Stimulated activated CD8-positive, alpha-beta memory T cell treated with anti-CD3 and anti-CD28 coated beads, Interleukin-4, amount 100 ng/mL, for 4 hours (primary cell): ENCODE measurements around the gene CD109.
"Not testable (repeated sequence)": the region's sequence is repeated elsewhere in the genome, so short reads cannot be mapped to it uniquely, and the experiment has no call there.

Source experiments
- DNase-seq, 2 donors: peaks; one replicate each; pipeline ENCODE4 v3.0.0-alpha.2; 2020; ENCODE audit warnings: low read depth in 2 of 2, low spot score in 1 of 2

CD109 gene

GRCh38 chr6:73784726-73785505, 88.9 kb downstream of the CD109 start:
- DNase-seq = no peak

GRCh38 chr6:73790574-73790973, 94.6 kb downstream of the CD109 start:
- no peak for DNase-seq

- DNase-seq = no peak
These were observed 95.3 kb downstream of the CD109 start for GRCh38 chr6:73791336-73791735.

- DNase-seq = no peak
These were observed 96.7 kb downstream of the CD109 start for GRCh38 chr6:73792738-73793137.

DNA sequence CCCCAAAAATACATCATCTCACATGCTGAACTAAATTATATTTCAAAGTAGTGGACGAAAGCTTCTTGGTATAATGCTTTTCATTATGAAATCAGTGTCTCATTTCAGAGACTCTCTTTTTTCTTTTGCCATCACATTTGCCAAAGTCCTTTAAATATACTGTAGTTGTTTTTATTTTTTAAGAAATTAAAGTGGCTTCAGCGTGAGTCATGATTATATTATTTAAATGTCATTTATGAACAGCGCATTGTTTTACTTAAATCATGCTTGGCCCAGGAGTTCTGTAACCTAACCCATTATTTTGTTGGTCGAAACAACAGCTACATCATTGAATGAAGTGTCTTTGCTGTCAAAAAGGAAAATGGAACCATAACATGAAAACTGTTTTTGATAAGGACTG, 100.9 kb downstream of the CD109 start:
- DNase-seq = no peak

GRCh38 chr6:73797861-73798260, 101.9 kb downstream of the CD109 start:
- no peak for DNase-seq

DNA sequence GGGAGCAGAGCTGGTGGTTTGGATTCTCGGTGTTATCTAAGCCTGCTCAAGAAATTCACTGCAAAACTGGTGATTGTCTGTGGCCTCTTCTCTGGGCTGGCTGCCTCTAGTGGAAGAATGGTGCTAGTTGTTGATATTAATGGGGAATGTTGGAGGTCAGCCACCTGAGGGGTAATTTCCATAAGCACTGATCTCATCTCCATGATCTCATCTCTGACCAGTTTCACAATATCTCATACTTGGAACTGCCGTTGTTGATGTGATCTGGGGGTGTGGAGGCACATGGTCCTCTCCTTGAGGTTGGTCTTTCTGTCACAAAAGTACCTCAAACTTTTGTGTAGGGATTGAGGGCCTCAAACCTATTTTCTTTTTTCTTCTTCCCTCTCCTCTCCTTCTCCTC, 102.6 kb downstream of the CD109 start:
- DNase-seq = no peak

DNA sequence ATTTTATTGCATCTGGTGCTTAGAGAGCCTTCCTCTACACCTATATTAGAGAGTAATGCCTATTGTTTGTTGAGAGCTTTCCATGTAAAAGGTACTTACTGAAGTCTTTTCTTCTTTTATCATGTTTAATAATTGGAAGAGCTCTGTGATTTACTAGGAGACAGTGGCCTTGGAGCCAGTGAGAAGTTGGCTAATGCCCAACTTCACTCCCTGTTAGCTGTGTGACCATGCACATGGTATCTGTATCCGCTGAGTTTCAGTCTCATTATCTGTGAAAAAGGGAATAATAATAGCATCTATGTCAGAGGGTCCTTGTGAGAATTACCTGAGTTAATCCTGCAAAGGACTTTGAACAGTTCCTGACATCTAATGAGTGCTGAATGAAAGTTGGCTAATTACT, 105.0 kb downstream of the CD109 start:
- DNase-seq = no peak

- DNase-seq = no peak
These were observed 105.8 kb downstream of the CD109 start for GRCh38 chr6:73801652-73802268.

DNA sequence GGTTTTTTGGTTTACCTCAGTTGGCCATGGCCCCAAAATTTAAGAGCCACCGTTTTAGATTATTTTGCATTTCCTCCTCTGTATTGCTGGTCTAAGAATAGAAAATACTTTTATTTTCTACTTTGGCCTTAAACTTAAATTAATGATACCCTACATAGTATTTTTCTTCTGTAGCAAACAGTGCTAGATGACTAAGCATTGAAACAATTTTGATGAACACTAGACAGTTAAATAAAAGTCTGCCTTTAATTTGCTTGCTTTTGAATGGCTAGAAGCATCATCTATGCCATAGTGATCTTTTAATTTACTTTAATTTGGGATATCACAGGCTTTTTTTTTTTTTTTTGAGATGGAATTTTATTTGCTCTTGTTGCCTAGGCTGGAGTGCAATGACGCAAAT, 106.4 kb downstream of the CD109 start:
- DNase-seq = no peak

- no peak for DNase-seq
These were observed 107.7 kb downstream of the CD109 start for GRCh38 chr6:73803562-73804241.

DNA sequence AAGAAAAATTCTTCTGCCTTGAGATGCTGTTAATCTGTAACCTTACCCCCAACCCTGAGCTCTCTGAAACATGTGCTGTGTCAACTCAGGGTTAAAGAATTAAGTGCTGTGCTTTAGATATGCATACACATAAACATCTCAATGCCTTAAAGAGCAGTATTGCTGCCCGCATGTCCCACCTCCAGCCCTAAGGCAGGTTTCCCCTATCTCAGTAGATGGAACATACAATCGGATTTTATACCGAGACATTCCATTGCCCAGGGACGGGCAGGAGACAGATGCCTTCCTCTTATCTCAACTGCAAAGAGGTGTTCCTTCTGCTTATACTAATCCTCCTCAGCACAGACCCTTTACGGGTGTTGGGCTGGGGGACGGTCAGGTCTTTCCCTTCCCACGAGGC, 109.2 kb downstream of the CD109 start:
- DNase-seq = not testable (repeated sequence)

DNA sequence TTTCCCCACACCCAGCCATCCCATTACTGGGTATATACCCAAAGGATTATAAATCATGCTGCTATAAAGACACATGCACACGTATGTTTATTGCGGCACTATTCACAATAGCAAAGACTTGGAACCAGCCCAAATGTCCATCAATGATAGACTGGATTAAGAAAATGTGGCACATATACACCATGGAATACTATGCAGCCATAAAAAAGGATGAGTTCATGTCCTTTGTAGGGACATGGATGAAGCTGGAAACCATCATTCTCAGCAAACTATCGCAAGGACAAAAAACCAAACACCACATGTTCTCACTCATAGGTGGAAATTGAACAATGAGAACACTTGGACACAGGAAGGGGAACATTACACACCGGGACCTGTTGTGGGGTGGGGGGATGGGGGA, 110.0 kb downstream of the CD109 start:
- not testable (repeated sequence) for DNase-seq

DNA sequence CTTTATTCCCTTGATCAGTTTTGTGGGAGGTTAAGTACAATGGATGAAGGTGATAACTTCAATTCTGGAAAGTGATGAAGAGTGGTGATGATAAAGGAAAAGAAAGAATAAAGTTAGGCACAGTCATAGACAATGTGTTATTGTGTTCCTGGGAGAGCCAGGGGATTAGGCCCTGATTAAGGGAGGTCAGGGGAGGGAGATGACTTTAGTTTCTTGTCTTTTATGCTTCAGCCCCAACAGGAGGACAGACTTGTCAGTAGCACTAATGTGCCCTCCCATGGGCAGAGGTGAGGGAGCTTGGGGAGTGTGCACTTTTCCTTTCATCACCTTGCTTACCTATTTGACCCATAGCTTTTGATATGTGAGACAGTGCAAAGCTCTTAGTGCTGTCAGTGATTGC, 115.7 kb downstream of the CD109 start:
- DNase-seq = no peak

- DNase-seq = no peak
These were observed 121.2 kb downstream of the CD109 start for GRCh38 chr6:73817253-73817652.

DNA sequence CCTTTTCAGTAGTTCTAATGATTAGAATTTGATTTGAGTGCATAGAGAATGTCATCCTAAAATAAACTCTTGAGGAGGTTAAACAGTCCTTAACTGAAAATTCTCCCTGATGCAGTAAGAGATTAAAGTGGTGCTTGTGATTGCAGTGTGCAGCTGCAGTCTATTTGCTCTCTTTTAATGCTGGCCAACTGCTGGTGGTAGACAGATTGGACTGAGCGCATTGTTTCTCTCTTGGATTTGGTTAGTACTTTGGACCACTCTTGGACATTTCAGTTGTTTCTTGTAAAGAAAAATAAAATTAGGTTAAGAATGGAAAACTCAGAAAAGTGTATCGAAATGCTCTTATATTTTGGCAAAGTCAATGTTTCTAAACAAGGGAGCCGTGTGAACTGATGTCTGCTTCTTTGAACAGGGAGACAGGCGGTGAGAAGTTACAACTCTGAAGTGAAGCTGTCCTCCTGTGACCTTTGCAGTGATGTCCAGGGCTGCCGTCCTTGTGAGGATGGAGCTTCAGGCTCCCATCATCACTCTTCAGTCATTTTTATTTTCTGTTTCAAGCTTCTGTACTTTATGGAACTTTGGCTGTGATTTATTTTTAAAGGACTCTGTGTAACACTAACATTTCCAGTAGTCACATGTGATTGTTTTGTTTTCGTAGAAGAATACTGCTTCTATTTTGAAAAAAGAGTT, 127.2 kb downstream of the CD109 start:
- no peak for DNase-seq

GRCh38 chr6:73823832-73824231, 127.8 kb downstream of the CD109 start:
- no peak for DNase-seq

GRCh38 chr6:73826571-73826970, 130.6 kb downstream of the CD109 start:
- no peak for DNase-seq

DNA sequence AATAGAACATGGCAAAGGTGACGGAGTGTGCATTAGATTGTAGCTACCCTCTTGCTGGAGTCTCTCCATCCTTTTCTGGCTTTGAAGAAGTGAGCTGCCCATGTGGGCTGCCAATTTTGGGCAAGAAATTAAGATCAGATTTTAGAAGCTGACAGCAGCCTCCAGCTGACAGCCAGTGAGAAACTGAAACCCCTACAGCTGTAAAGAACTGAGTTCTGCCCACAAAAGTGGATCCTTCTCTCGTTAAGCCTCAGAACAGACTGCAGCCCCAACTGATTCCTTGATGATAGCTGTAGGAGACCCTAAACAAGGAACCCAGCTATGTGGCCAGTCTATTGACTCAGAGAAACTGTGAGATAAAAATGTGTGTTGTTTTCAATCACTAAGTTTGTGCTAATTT, 134.1 kb downstream of the CD109 start:
- no peak for DNase-seq

DNA sequence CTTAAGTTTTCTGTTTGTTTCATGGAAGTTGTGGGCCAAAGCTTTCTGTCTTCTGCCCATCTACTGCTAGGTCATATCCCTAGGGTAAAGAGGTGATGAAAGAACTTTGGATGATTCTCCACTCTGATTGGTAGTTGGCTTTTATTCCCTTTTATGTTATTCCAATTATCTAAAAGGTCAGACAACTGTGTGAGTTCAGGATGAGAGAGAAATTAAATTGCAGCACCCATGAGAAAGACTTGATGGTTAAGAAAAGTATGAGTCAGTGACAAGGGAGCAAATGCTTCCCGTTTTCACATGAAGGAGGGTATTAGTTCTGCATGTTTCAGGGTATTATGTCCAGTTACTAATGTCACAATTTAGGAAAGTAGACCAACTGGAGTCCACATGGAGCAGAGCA, 136.3 kb downstream of the CD109 start:
- no peak for DNase-seq

- not testable (repeated sequence) for DNase-seq
These were observed 148.7 kb downstream of the CD109 start for GRCh38 chr6:73844696-73845095.

DNA sequence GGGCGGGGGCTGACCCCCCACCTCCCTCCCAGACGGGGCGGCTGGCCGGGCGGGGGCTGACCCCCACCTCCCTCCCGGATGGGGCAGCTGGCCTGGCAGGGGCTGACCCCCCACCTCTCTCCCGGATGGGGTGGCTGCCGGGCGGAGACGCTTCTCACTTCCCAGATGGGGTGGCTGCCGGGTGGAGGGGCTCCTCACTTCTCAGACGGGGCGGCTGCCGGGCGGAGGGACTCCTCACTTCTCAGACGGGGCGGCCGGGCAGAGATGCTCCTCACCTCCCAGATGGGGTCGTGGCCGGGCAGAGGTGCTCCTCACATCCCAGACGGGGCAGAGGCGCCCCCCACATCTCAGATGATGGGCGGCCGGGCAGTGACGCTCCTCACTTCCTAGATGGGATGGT, 155.0 kb downstream of the CD109 start:
- not testable (repeated sequence) for DNase-seq
